ENCODE results near the gene TMEM51.

GRCh38 chr1:15155191-15155590, 1.6 kb downstream of the TMEM51 start:
- TF ChIP-seq CTCF (IDR thresholded peaks at IDR 0.05; ENCODE audit: insufficient read depth, low read length, poor library complexity, severe bottlenecking) (no peak), EZH2phosphoT487 (conservative IDR thresholded peaks at IDR 0.05; ENCODE audit: low read length) (no peak)
